Measurements from ENCODE around the gene ADAMTS16. TPM values are rescaled to one million over a fixed set of nuclear protein-coding genes. Genes with fewer than 3 reads are reported as not detected.
A peak's percentile ranks its signal among the peaks of the same experiment; 100 is the strongest.

The ADAMTS16 gene
- total RNA-seq, 1 experiment from 2014 or later, result 30.1 TPM

DNA sequence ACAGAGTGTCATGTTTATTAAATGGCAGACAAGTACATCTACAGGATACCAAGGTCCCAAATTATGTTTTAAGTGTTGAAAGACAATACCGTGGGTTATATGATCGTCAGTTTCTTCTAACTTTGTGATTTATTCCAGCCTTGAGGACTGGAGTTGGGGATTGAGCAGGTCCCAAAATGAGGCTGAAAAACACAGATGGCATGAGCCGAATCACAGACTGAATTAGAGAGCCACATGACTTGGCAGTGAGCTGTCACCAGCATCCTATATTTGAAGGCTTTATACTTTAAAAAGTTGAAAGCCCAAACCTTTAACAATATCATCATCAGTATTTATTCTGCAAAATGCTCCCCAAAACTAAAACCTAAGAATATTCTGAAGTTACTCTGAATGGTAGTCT is 79.4 kb downstream of the ADAMTS16 start (continued):
- TF ChIP-seq HMGXB4 (CRISPR knock-in tag; IDR thresholded peaks at IDR 0.05), result no peak

DNA sequence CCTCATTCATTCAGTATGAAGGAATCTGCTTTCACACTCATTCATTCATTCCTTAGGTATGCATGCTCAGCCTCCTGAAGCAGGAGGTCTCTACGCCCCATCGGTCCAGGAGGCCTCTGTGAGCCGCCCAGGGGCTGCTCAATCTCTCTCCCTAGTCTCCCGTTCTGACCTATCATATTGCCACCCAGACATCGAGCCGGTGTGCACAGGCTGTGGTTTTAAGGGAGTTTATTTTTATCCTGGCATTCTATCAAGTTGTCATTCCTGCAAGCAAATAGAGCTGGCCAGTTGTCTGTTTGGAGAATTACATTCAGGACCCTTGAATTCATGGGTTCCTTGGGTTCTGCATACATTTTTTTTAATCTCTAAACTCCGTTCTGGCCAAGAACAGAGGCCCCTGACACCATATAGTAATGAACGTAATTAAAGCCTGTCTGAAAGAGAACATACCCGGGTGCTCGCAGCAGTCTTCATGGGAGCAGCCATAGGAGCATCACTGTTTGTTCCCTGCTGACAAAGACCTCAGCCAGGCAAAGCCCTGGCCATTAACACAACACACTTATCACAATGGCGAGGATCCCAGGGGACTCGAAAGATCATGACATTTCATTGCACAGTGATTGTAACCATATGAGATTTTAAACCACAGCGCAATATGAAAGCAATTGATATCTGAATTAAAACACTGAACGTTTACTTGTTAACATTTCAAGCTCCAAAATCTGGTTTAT is 80.9 kb downstream of the ADAMTS16 start:
- H3K9me3 Mint-ChIP-seq, result peaks cover 3% of the 10 kb centered on the region
- ChIA-PET CTCF (no interaction called here), POLR2A (no interaction called here)
- no peaks in the 10 kb centered on the region for H3K27me3 Mint-ChIP-seq (ENCODE audit: low read depth)
- peak overlapping the region; percentile 10; the same call in 1 of the 2 replicates for H3K27ac Mint-ChIP-seq
- ATAC-seq (no peak), DNase-seq (ENCODE audit: low spot score) (no peak)
- H3K36me3 Mint-ChIP-seq, result peaks cover 43% of the 10 kb centered on the region
- peaks cover 19% of the 10 kb centered on the region for H3K4me1 Mint-ChIP-seq
- no peak overlapping the region for H3K4me3 Mint-ChIP-seq
- TF ChIP-seq ZBTB43 (CRISPR knock-in tag; IDR thresholded peaks at IDR 0.05) (no peak), EMX1 (CRISPR knock-in tag; IDR thresholded peaks at IDR 0.05) (no peak), IRF2 (CRISPR knock-in tag; IDR thresholded peaks at IDR 0.05; ENCODE audit: borderline replicate concordance, low read depth) (no peak), JUN (CRISPR knock-in tag; IDR thresholded peaks at IDR 0.05) (no peak), NFATC4 (CRISPR knock-in tag; IDR thresholded peaks at IDR 0.05) (no peak), NR1H2 (CRISPR knock-in tag; IDR thresholded peaks at IDR 0.05) (no peak), ZMAT4 (CRISPR knock-in tag; IDR thresholded peaks at IDR 0.05) (no peak)
- TF ChIP-seq, protein P1, sequence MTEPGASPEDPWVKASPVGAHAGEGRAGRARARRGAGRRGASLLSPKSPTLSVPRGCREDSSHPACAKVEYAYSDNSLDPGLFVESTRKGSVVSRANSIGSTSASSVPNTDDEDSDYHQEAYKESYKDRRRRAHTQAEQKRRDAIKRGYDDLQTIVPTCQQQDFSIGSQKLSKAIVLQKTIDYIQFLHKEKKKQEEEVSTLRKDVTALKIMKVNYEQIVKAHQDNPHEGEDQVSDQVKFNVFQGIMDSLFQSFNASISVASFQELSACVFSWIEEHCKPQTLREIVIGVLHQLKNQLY (CRISPR knock-in tag; IDR thresholded peaks at IDR 0.05), result no peak

GRCh38 chr5:5221724-5222123 is 81.6 kb downstream of the ADAMTS16 start:
- TF ChIP-seq, protein P2, sequence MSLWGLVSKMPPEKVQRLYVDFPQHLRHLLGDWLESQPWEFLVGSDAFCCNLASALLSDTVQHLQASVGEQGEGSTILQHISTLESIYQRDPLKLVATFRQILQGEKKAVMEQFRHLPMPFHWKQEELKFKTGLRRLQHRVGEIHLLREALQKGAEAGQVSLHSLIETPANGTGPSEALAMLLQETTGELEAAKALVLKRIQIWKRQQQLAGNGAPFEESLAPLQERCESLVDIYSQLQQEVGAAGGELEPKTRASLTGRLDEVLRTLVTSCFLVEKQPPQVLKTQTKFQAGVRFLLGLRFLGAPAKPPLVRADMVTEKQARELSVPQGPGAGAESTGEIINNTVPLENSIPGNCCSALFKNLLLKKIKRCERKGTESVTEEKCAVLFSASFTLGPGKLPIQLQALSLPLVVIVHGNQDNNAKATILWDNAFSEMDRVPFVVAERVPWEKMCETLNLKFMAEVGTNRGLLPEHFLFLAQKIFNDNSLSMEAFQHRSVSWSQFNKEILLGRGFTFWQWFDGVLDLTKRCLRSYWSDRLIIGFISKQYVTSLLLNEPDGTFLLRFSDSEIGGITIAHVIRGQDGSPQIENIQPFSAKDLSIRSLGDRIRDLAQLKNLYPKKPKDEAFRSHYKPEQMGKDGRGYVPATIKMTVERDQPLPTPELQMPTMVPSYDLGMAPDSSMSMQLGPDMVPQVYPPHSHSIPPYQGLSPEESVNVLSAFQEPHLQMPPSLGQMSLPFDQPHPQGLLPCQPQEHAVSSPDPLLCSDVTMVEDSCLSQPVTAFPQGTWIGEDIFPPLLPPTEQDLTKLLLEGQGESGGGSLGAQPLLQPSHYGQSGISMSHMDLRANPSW (CRISPR knock-in tag; conservative IDR thresholded peaks at IDR 0.05; ENCODE audit: low read depth), result no peak
- TF ChIP-seq ZBTB21 (CRISPR knock-in tag; IDR thresholded peaks at IDR 0.05; ENCODE audit: borderline replicate concordance), result no peak
- TF ChIP-seq ELF4 (CRISPR knock-in tag; IDR thresholded peaks at IDR 0.05; ENCODE audit: low read depth), result no peak
- no peak for TF ChIP-seq FOXJ3 (CRISPR knock-in tag; IDR thresholded peaks at IDR 0.05; ENCODE audit: borderline replicate concordance)
- no peak for TF ChIP-seq ZNF416 (CRISPR knock-in tag; IDR thresholded peaks at IDR 0.05)
- TF ChIP-seq OVOL2 (CRISPR knock-in tag; IDR thresholded peaks at IDR 0.05; ENCODE audit: borderline replicate concordance), result no peak
- TF ChIP-seq ZNF232 (CRISPR knock-in tag; IDR thresholded peaks at IDR 0.05), result no peak
- TF ChIP-seq, protein P3, sequence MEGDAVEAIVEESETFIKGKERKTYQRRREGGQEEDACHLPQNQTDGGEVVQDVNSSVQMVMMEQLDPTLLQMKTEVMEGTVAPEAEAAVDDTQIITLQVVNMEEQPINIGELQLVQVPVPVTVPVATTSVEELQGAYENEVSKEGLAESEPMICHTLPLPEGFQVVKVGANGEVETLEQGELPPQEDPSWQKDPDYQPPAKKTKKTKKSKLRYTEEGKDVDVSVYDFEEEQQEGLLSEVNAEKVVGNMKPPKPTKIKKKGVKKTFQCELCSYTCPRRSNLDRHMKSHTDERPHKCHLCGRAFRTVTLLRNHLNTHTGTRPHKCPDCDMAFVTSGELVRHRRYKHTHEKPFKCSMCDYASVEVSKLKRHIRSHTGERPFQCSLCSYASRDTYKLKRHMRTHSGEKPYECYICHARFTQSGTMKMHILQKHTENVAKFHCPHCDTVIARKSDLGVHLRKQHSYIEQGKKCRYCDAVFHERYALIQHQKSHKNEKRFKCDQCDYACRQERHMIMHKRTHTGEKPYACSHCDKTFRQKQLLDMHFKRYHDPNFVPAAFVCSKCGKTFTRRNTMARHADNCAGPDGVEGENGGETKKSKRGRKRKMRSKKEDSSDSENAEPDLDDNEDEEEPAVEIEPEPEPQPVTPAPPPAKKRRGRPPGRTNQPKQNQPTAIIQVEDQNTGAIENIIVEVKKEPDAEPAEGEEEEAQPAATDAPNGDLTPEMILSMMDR (IDR thresholded peaks at IDR 0.05), result no peak
- no peak for TF ChIP-seq HMGXB4 (CRISPR knock-in tag; IDR thresholded peaks at IDR 0.05)
- TF ChIP-seq FOXP1 (CRISPR knock-in tag; IDR thresholded peaks at IDR 0.05; ENCODE audit: borderline replicate concordance), result no peak
- TF ChIP-seq, protein P4, sequence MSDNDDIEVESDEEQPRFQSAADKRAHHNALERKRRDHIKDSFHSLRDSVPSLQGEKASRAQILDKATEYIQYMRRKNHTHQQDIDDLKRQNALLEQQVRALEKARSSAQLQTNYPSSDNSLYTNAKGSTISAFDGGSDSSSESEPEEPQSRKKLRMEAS (CRISPR knock-in tag; IDR thresholded peaks at IDR 0.05), result no peak
- Mint-ChIP-seq H3K4me3 (no peak overlapping the region), H3K27ac (no peak overlapping the region), H3K9me3 (no peaks in the 10 kb centered on the region), H3K36me3 (peaks cover 43% of the 10 kb centered on the region), H3K27me3 (ENCODE audit: low read depth) (no peaks in the 10 kb centered on the region), H3K4me1 (peaks cover 19% of the 10 kb centered on the region)
- ChIA-PET POLR2A (no interaction called here), CTCF (no interaction called here)
- ATAC-seq (no peak), DNase-seq (ENCODE audit: low spot score) (no peak)

Measured in WTC11 (cell line).